Kidney (tissue), 14 donors: ENCODE data around the gene CATSPER1. TPM values are rescaled to one million over a fixed set of nuclear protein-coding genes. Genes with fewer than 3 reads are reported as not detected.

ENCODE experiments used
- DNase-seq, 5 donors: peaks; one replicate each; pipeline ENCODE4 v3.0.0-alpha.2; 2013 to 2020
- FAIRE-seq: peaks from 2 replicates; lab custom pipeline; 2012; peaks lifted over from hg19 to GRCh38; lab: Jason Lieb, UNC
- H3K27ac ChIP-seq, 2 donors: one replicate each; pipeline ENCODE4 v1.7.0; 2013; ENCODE audit warnings: low read depth in 2 of 2, low read length in 2 of 2, inconsistent platforms in 1 of 2
- H3K27me3 ChIP-seq: one replicate; pipeline ENCODE4 v1.7.1; 2013; ENCODE audit warnings: low read length, inconsistent platforms; ENCODE audit not compliant: control insufficient read depth, insufficient read depth
- H3K36me3 ChIP-seq, 3 donors: one replicate each; pipeline versions ENCODE4 v1.7.0 to v1.7.1; 2013; ENCODE audit warnings: low read length in 3 of 3, control low read depth in 1 of 3, inconsistent platforms in 1 of 3; ENCODE audit not compliant: insufficient read depth in 3 of 3, control insufficient read depth in 2 of 3
- H3K4me1 ChIP-seq, 3 donors: one replicate each; pipeline versions ENCODE4 v1.7.0 to v1.7.1; 2013; ENCODE audit warnings: low read length in 3 of 3, inconsistent platforms in 1 of 3, low read depth in 1 of 3; ENCODE audit not compliant: control insufficient read depth in 2 of 3, insufficient read depth in 2 of 3
- H3K4me3 ChIP-seq, 3 donors: one replicate each; pipeline versions ENCODE4 v1.7.0 to v1.8.1; 2013; ENCODE audit warnings: low read length in 3 of 3, control low read depth in 1 of 3, inconsistent platforms in 1 of 3
- H3K9ac ChIP-seq, 3 donors: one replicate each; pipeline versions ENCODE4 v1.7.0 to v1.7.1; 2013; ENCODE audit warnings: low read length in 3 of 3, control low read depth in 1 of 3, inconsistent platforms in 1 of 3
- H3K9me3 ChIP-seq, 3 donors: one replicate each; pipeline versions ENCODE4 v1.7.0 to v1.7.1; 2013; ENCODE audit warnings: low read length in 3 of 3, control low read depth in 1 of 3, inconsistent platforms in 1 of 3; ENCODE audit not compliant: control insufficient read depth in 2 of 3, insufficient read depth in 1 of 3
- intact Hi-C: fragments of 100-400 bp; cut with DNase I; formaldehyde crosslinking; loops from one replicate; pipeline ENCODE4 v1.11.1; 2022
- polyA plus RNA-seq: library from polyadenylated mRNA; stranded (reverse); fragments of 350-450 nt; fragmentation: Illumina TruSeq; extraction: RNeasy Lipid Tissue Mini Kit (QIAGEN cat#74804); gene quantifications from one replicate; pipeline ENCODE4 v1.2.3, GENCODE V29; 2014; ENCODE audit warnings: low read depth, low replicate concordance; ENCODE audit not compliant: insufficient read depth
- total RNA-seq: library from RNA; stranded (reverse); fragmentation: NEBNext Ultra II Directional; extraction: Animal tissue kit (Norgen Biotek cat#: 25700); gene quantifications from one replicate; pipeline ENCODE4 v1.2.1, GENCODE V29; 2021
- TF ChIP-seq, protein P1 (sequence below): IDR thresholded peaks from 3 replicates; pipeline ENCODE4 v1.5.1; 2012; ENCODE audit warnings: mild to moderate bottlenecking, moderate library complexity, borderline replicate concordance; ENCODE audit not compliant: insufficient read depth; ENCODE audit errors: extremely low read depth
- donor health status: control.
- donor health status: control.
- donor health status: control.
- donor health status: control.
- donor health status: control.
- donor health status: DM: yes; HTN: yes; CAD: no.
- donor health status: Normal renal cell carcinoma (clear cell type).

The CATSPER1 gene
- total and polyA plus RNA-seq, 2 donors from 2014 or later, result 0.76 TPM; not detected in 1

DNA sequence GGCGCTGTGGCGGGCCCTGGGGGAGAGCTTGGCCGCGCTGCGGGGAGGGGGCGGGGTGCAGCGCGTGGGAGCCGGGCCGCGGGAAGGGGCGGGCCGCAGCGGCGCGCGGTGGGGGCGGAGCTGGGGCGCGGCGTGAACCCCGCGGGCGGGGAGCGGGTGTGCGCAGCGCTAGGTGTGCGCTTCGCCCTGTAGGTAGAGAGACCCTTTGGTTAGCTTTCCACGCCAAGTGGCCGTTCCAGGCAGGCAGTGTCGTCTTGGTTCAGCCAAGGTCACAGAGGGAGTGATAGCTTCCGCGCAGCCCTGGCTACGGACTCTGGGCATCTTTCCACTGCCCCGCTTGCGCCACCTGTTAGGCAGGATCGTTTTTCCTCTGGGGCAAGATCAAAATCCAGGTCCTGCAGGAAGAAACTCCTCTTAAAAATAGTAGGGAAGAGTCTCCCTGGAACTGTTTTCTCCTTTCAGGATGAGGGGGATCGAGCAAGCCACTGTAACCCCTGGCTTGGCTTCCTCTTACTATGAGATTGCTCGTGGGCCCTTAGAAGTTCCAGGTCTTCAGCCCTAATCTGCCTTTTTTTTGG, 23.5 kb downstream of the CATSPER1 start:
- no peak for FAIRE-seq

DNA sequence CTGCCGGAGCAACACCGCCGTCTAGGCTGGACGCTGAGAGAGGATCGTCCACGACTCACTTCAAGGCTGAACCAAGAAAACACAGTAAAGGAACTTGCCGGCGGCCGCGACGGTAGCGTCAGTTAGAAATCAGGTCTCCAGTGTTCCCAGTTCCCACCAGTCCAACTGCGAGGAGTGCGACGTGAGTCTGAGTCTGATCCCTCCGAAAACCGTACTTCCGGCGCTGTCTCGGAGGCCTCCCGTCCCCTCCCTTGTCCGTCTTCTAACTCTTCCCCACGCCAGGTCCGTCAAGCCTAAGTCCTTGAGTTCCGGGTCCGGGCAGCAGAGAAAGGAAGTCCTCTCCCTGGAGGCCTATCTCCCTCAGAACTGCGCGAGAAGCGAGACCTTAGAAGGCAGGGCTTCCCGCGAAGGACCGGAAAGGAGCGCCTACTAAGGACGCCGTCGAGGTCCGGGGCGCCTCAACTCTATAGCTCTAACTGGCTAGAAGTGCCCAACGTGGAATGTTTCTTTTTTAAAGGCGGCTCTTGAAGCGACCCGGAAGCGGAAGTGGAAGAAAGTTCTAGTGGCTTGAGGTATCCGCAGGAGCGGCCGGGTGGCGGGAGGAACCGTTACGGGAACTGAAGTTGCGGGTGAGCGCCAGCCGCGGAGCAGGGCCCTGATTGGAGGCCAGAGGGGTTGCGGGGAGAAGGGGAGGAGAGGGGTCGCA, 24.2 kb downstream of the CATSPER1 start, which contains the start of the genes BANF1 and EIF1AD:
Gene BANF1, plus strand, starts transcription at position 562 of the 706 bp plus-strand sequence. CDS start 748 bp downstream, outside the sequence.
Gene EIF1AD, minus strand, starts transcription at position 216 of the 706 bp plus-strand sequence. CDS start 1,768 bp downstream, outside the sequence.
- TF ChIP-seq, protein P1, sequence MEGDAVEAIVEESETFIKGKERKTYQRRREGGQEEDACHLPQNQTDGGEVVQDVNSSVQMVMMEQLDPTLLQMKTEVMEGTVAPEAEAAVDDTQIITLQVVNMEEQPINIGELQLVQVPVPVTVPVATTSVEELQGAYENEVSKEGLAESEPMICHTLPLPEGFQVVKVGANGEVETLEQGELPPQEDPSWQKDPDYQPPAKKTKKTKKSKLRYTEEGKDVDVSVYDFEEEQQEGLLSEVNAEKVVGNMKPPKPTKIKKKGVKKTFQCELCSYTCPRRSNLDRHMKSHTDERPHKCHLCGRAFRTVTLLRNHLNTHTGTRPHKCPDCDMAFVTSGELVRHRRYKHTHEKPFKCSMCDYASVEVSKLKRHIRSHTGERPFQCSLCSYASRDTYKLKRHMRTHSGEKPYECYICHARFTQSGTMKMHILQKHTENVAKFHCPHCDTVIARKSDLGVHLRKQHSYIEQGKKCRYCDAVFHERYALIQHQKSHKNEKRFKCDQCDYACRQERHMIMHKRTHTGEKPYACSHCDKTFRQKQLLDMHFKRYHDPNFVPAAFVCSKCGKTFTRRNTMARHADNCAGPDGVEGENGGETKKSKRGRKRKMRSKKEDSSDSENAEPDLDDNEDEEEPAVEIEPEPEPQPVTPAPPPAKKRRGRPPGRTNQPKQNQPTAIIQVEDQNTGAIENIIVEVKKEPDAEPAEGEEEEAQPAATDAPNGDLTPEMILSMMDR, result no peak
- FAIRE-seq, result no peak
- H3K27me3 ChIP-seq, result no peaks in the 10 kb centered on the region

More for the DNA sequence above, 23.5 kb downstream of the CATSPER1 start:
- H3K27ac ChIP-seq, result peak overlapping the region; percentile 95 to 99
- peaks cover 0 to 10% (median 0%) of the 10 kb centered on the region in 3 donors for H3K4me1 ChIP-seq
- peaks cover 8 to 34% (median 26%) of the 10 kb centered on the region in 3 donors for H3K36me3 ChIP-seq
- H3K4me3 ChIP-seq, result peak overlapping the region; percentile 97 to 100 (median 99)
- TF ChIP-seq, protein P1, result peak; percentile 5
- H3K9ac ChIP-seq, result peak overlapping the region; percentile 61 to 99 (median 64)
- intact Hi-C loops, result no loop called here
- DNase-seq, result peak in 4 of 5 donors; percentile 53 to 74 (median 65)
- no peaks in the 10 kb centered on the region for H3K9me3 ChIP-seq
- no peaks in the 10 kb centered on the region for H3K27me3 ChIP-seq

DNA sequence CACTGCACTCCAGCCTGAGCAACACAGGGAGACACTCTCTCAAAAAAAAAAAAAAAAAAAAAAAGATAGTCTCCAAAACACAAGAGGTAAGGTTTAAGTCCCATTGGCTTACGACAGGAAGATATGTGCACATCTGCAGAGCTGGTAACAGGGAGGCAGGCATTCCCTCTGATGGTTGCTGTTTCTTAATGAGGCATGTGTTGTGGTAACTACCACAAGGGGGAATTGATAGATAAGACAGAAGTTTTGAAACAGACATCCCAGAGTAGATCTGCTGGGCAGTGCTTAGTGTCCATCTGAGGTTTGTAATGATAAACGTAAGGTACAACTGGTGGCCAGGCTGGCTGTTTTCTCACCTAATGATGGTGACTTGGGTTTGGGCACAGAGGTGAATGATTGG, 29.0 kb downstream of the CATSPER1 start:
- Histone ChIP-seq H3K36me3 (peaks cover 11 to 32% (median 29%) of the 10 kb centered on the region in 3 donors), H3K9ac (no peak overlapping the region)
- TF ChIP-seq, protein P1, result no peak

More for the DNA sequence above, 24.2 kb downstream of the CATSPER1 start, which contains the start of the genes BANF1 and EIF1AD:
- H3K4me3 ChIP-seq, result peak within 1 kb of the TSS; percentile 97 to 100 (median 99)
- peaks cover 11 to 39% (median 32%) of the 10 kb centered on the region in 3 donors for H3K36me3 ChIP-seq
- peaks cover 0 to 10% (median 0%) of the 10 kb centered on the region in 3 donors for H3K4me1 ChIP-seq
- DNase-seq, result peak; percentile 95 to 99 (median 95)
- H3K9me3 ChIP-seq, result no peaks in the 10 kb centered on the region
- intact Hi-C loops, result no loop called here
- H3K9ac ChIP-seq, result peak within 1 kb of the TSS; percentile 81 to 99 (median 99)
- peak within 1 kb of the TSS; percentile 95 to 99 for H3K27ac ChIP-seq

More for the DNA sequence above, 29.0 kb downstream of the CATSPER1 start:
- peaks cover 0 to 4% (median 0%) of the 10 kb centered on the region in 3 donors for H3K4me1 ChIP-seq
- no peaks in the 10 kb centered on the region for H3K27me3 ChIP-seq
- no peak overlapping the region for H3K4me3 ChIP-seq
- intact Hi-C loops, result no loop called here
- FAIRE-seq (no peak), DNase-seq (no peak)
- H3K9me3 ChIP-seq, result no peaks in the 10 kb centered on the region
- no peak overlapping the region for H3K27ac ChIP-seq
